ENCODE data around the gene CFAP20DC.

GRCh38 chr3:58989955-58990354, 59.9 kb downstream of the CFAP20DC start:
- TF ChIP-seq JUNB (IDR thresholded peaks at IDR 0.05) (no peak), EZH2 (IDR thresholded peaks at IDR 0.05; ENCODE audit: borderline replicate concordance, control insufficient read depth, low read depth, low read length) (no peak), CTCF (IDR thresholded peaks at IDR 0.05 in 2 of 3, conservative IDR thresholded peaks at IDR 0.05 in 1 of 3; ENCODE audit: control insufficient read depth in 2 of 3, extremely low read depth in 1 of 3, insufficient read depth in 1 of 3, low read depth in 3 of 3, low read length in 3 of 3) (no peak), RAD21 (IDR thresholded peaks at IDR 0.05; ENCODE audit: insufficient read depth, low read depth, low read length) (no peak), RB1 (IDR thresholded peaks at IDR 0.05; ENCODE audit: borderline replicate concordance) (no peak), JUND (IDR thresholded peaks at IDR 0.05; ENCODE audit: low read depth, low read length) (no peak), EGR1 (IDR thresholded peaks at IDR 0.05; ENCODE audit: borderline replicate concordance in 1 of 2, low read depth in 2 of 2, low read length in 2 of 2) (no peak), BCL3 (IDR thresholded peaks at IDR 0.05; ENCODE audit: borderline replicate concordance, insufficient read depth, low read depth, low read length, poor library complexity, severe bottlenecking) (no peak), GATAD2B (conservative IDR thresholded peaks at IDR 0.05; ENCODE audit: low read depth) (no peak), MXI1 (IDR thresholded peaks at IDR 0.05; ENCODE audit: low read depth, low read length) (no peak), TAF1 (IDR thresholded peaks at IDR 0.05; ENCODE audit: borderline replicate concordance, low read depth, low read length) (no peak), ZBTB33 (IDR thresholded peaks at IDR 0.05) (no peak), GABPA (IDR thresholded peaks at IDR 0.05; ENCODE audit: low read depth) (no peak)
